ENCODE measurements around the gene BAG1.

Gene BAG1
- long read RNA-seq, transcript BAG1-210 (7 exons, 3,786 nt) = major isoform, 84 of 124 reads
- long read RNA-seq, partial matches to known transcripts = 1 of 124 reads
- long read RNA-seq, other reads (novel, unspliced or antisense) = 37 of 124 reads

DNA sequence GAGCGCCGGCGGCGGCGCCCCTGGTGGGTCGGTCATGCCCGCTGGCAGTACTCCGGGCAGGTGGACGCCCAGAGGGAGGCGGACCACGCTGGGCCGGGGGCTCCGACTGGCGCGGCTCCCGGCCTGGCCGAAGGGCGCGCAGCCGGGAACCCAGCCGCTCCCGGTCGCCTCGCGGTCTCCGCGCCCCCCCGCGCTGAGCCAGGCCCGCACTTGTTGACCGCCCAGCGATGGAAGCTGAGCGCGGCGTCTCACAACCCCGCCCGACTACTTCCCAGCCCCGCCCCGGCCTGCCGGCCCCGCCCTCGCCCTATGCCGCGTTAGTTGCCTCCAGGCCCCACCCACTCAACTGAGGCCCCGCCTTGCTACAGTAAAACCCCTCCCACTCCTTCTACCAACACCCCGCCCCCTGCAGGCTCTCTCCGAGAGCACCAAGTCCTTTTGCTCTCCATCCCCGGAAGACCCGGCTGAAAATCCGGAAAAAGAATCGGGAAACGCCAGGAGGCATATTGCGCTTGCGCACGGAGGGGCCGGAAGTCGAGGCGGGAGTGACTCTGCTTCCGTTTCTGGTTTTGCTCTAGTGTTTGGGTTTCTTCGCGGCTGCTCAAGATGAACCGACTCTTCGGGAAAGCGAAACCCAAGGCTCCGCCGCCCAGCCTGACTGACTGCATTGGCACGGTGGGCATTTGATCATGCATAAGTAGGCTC is at the start of gene BAG1, which contains the start of gene CHMP5:
BAG1 (minus strand) TSS at position 236 of the 705 bp plus-strand sequence.
CHMP5 (plus strand) TSS at position 577 of the 705 bp plus-strand sequence; CDS start at position 607, 30 bp downstream.
- H3K27ac ChIP-seq (replicated peaks) = peak within 1 kb of the TSS; percentile 84
- TF ChIP-seq GABPA (IDR thresholded peaks at IDR 0.05; ENCODE audit: low read depth) (peak; percentile 88), POLR2AphosphoS5 (IDR thresholded peaks at IDR 0.05; ENCODE audit: low read depth) (peak; percentile 40), CTCF (IDR thresholded peaks at IDR 0.05; ENCODE audit: insufficient read depth, low read length) (no peak), REST (IDR thresholded peaks at IDR 0.05; ENCODE audit: insufficient replicate concordance, low read depth) (peak; percentile 34)
- peak; percentile 97 to 100 for DNase-seq (ENCODE audit: low read depth in 1 of 2, low spot score in 1 of 2)

DNA sequence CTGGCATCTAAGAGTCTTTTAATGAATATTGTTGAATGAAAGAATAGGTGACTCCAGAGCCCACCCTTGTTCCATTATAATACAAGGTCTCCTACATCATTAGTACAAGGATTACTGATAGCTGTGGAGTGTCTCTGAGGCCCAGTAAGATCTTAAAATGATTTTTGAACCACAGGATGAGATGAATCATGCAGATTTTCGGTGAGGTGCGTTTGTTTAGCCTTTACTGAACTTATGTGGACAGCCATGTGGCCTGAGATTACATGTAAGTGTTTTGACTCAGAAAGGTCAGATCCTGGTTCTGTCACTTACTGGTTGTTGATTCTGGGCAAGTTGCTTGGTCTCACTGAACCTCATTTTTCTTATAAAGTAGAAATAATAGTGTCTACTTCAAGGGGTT is 47.4 kb upstream of the BAG1 start:
- no peak for DNase-seq (ENCODE audit: low read depth in 1 of 2, low spot score in 1 of 2)
- TF ChIP-seq POLR2AphosphoS5 (IDR thresholded peaks at IDR 0.05; ENCODE audit: low read depth) = no peak
- no peak for TF ChIP-seq REST (IDR thresholded peaks at IDR 0.05; ENCODE audit: insufficient replicate concordance, low read depth)
- no peak for TF ChIP-seq SPI1 (IDR thresholded peaks at IDR 0.05; ENCODE audit: borderline replicate concordance, low read depth)
- TF ChIP-seq GABPA (IDR thresholded peaks at IDR 0.05; ENCODE audit: low read depth) = no peak
- TF ChIP-seq CTCF (IDR thresholded peaks at IDR 0.05; ENCODE audit: insufficient read depth, low read length) = no peak
- H3K27ac ChIP-seq (replicated peaks) = no peak overlapping the region

More for the DNA sequence above, at the start of gene BAG1, which contains the start of gene CHMP5:
- Histone ChIP-seq H3K4me3 (replicated peaks; ENCODE audit: insufficient read depth, low read length) (peak within 1 kb of the TSS; percentile 76), H3K27me3 (ENCODE audit: insufficient read depth, poor library complexity, severe bottlenecking) (no peaks in the 10 kb centered on the region)

GRCh38 chr9:33310748-33311147 is 46.2 kb upstream of the BAG1 start:
- Histone ChIP-seq H3K27me3 (ENCODE audit: insufficient read depth, poor library complexity, severe bottlenecking) (no peaks in the 10 kb centered on the region), H3K27ac (replicated peaks) (no peak overlapping the region), H3K4me3 (replicated peaks; ENCODE audit: insufficient read depth, low read length) (no peak overlapping the region)
- DNase-seq (ENCODE audit: low read depth in 1 of 2, low spot score in 1 of 2) = no peak
- TF ChIP-seq POLR2AphosphoS5 (IDR thresholded peaks at IDR 0.05; ENCODE audit: low read depth) = no peak
- TF ChIP-seq SPI1 (IDR thresholded peaks at IDR 0.05; ENCODE audit: borderline replicate concordance, low read depth) = no peak
- no peak for TF ChIP-seq GABPA (IDR thresholded peaks at IDR 0.05; ENCODE audit: low read depth)
- no peak for TF ChIP-seq CTCF (IDR thresholded peaks at IDR 0.05; ENCODE audit: insufficient read depth, low read length)
- no peak for TF ChIP-seq REST (IDR thresholded peaks at IDR 0.05; ENCODE audit: insufficient replicate concordance, low read depth)

More for the DNA sequence above, 47.4 kb upstream of the BAG1 start:
- no peak overlapping the region for H3K4me3 ChIP-seq (replicated peaks; ENCODE audit: insufficient read depth, low read length)
- H3K27me3 ChIP-seq (ENCODE audit: insufficient read depth, poor library complexity, severe bottlenecking) = no peaks in the 10 kb centered on the region

All from HL-60 (cell line).